SK-N-SH (cell line): Measurements from ENCODE around the gene E4F1.

Experiments used
- CTCF ChIP-seq: fragments of 200-600 bp; sonication (generic); IDR thresholded peaks from 2 replicates; pipeline ENCODE4 v1.6.1; 2017; ENCODE audit warnings: antibody characterized with exemption, mild to moderate bottlenecking, moderate library complexity
- EP300 ChIP-seq, 2 experiments: IDR thresholded peaks; 2 replicates each; pipeline versions ENCODE4 v1.4.0 to v1.6.1; 2012; ENCODE audit warnings: borderline replicate concordance in 1 of 2, low read depth in 1 of 2, low read length in 1 of 2
- SIN3A ChIP-seq: IDR thresholded peaks from 2 replicates; pipeline ENCODE4 v1.6.1; 2012; ENCODE audit warnings: low read depth, mild to moderate bottlenecking, low read length, moderate library complexity, borderline replicate concordance
- TAF1 ChIP-seq: IDR thresholded peaks from 2 replicates; pipeline ENCODE4 v1.6.1; 2012; ENCODE audit warnings: low read depth, mild to moderate bottlenecking, low read length, moderate library complexity, borderline replicate concordance

DNA sequence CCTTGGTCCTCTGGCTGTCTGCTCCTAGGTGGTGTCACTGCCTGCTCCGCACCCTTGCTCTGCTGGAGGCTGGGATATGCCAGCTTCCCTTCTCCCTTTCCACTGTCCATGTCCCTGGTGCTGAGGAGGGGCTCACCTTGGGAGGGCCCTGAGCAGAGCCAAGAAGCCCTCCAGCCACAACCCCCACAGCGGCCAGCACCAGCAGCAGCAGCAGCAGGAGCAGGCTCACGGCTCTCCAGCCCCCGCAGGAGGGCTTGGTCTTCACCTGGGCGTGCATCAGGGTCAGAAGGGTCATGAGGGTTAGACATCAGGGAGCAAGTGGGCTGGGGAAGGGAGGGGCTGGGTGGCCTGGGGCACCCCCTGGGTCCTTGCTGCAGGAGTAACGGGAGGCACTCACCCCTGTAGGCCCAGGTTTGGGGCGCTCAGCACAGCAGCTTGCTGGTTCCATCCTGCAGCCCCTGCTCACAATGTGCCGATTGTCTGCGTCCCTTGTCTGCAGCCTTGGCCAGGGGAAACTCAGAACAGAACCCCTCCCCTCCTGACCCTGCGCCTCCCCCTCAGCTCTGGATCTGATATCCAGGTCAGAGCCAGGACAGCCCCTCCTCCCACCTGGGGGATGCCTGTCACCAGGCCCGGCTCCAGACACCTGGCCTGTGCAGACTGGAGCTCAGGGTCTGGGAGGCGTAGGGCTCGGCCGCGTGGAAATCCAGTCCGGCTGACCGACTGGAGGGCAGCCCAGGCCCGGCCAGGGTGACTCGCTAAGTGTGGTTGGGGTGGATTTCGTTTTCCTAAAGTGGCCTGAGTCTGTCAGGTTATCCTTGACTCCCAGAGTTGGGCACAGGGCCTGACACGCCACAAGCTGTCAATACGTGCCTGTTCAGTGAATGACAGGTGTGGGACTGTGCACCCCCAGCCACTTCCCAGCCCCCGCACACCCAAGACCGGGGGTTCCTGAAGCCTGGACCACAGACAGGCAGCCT is 12.7 kb upstream of the E4F1 start, which contains the start of gene BRICD5:
- TF ChIP-seq CTCF (no peak), TAF1 (no peak), SIN3A (no peak), EP300 (IDR thresholded peaks at IDR 0.05; ENCODE audit: borderline replicate concordance in 1 of 2, low read depth in 1 of 2, low read length in 1 of 2) (no peak)
